Adrenal gland (tissue), 12 donors: ENCODE data around the gene TNRC6C. TPM values are rescaled to one million over a fixed set of nuclear protein-coding genes. Genes with fewer than 3 reads are reported as not detected.

ENCODE experiments used
- DNase-seq, 7 donors: peaks; one replicate each; pipeline ENCODE4 v3.0.0-alpha.2; 2019 to 2020
- H3K27ac ChIP-seq, 5 donors: fragments of 200-600 bp; sonication (generic) in 4 of 5; 1 replicate in 3 of 5; 2 replicates in 2 of 5; pipeline versions ENCODE4 v1.5.1 to v1.8.0; 2016 to 2020; ENCODE audit warnings: mild to moderate bottlenecking in 1 of 5
- H3K27me3 ChIP-seq: fragments of 200-600 bp; 2 replicates; pipeline ENCODE4 v1.8.0; 2021
- H3K36me3 ChIP-seq, 2 donors: fragments of 200-600 bp; replicated peaks in 1 of 2; 1 replicate in 1 of 2; 2 replicates in 1 of 2; pipeline versions ENCODE4 v1.5.1 to v1.8.0; 2018 to 2022
- H3K4me1 ChIP-seq, 2 donors: fragments of 200-600 bp; replicated peaks in 1 of 2; 1 replicate in 1 of 2; 2 replicates in 1 of 2; pipeline versions ENCODE4 v1.5.1 to v1.8.0; 2018 to 2021
- H3K4me3 ChIP-seq, 4 donors: fragments of 200-600 bp; sonication (generic) in 3 of 4; one replicate each; pipeline ENCODE4 v1.5.1; 2016 to 2018
- H3K9me3 ChIP-seq, 3 donors: fragments of 200-600 bp; sonication (generic) in 1 of 3; replicated peaks in 1 of 3; 1 replicate in 2 of 3; 2 replicates in 1 of 3; pipeline versions ENCODE4 v1.5.1 to v1.8.0; 2016 to 2021
- POLR2A ChIP-seq, 2 donors: fragments of 450-650 bp; IDR thresholded peaks; one replicate each; pipeline ENCODE4 v1.6.1; 2017; ENCODE audit warnings: antibody characterized with exemption in 2 of 2, mild to moderate bottlenecking in 2 of 2, moderate library complexity in 1 of 2
- WGBS, 4 donors: extraction: QIAGEN DNeasy Blood & Tissue Kit in 2 of 4; methylation state at CpG; one replicate each; pipeline versions ENCODE4 v1.1.5 to v1.1.7; 2013 to 2017; 5-methylcytosine and 5-hydroxymethylcytosine counted together
- intact Hi-C, 2 donors: fragments of 100-400 bp; cut with DNase I; formaldehyde crosslinking; loops; one replicate each; pipeline versions ENCODE4 v1.14.1 to v1.15.0; 2022 to 2023
- polyA plus RNA-seq, 3 donors: library from polyadenylated mRNA; stranded (reverse); fragments of 200-250 nt in 2 of 3; fragments of 350-450 nt in 1 of 3; fragmentation: Illumina TruSeq in 1 of 3; extraction: RNeasy Lipid Tissue Mini Kit (QIAGEN cat#74804) in 1 of 3; gene quantifications; one replicate each; pipeline ENCODE4 v1.2.3, GENCODE V29; 2013 to 2014
- total RNA-seq, 9 donors: library from RNA; depleted of rRNA in 4 of 9; stranded (reverse); fragments of >200 nt in 4 of 9; fragments of 120-200 nt in 1 of 9; fragmentation: NEBNext Ultra II Directional in 1 of 9; extraction: Animal tissue kit (Norgen Biotek cat#: 25700) in 1 of 9; gene quantifications; one replicate each; pipeline versions ENCODE4 v1.1.0 to v1.2.4, GENCODE V29; 2013 to 2023
- TF ChIP-seq, protein P1 (sequence below), 6 experiments: fragments of 450-650 bp in 4 of 6; fragments of 200-600 bp in 2 of 6; sonication (generic) in 1 of 6; IDR thresholded peaks; 1 replicate in 5 of 6; 2 replicates in 1 of 6; pipeline versions ENCODE4 v1.5.1 to v1.8.0; 2016 to 2021; ENCODE audit warnings: antibody characterized with exemption in 6 of 6, mild to moderate bottlenecking in 2 of 6, moderate library complexity in 1 of 6
- donor health status: healthy with polysubstance abuse.
- donor health status: Bipolar disorder and iron deficiency.
- donor health status: DM: yes; HTN: yes; CAD: no.
- donor health status: DM: no; HTN: no; CAD: no.
- donor health status: DM: no; HTN: no; CAD: no.
- donor health status: DM: yes; HTN: yes; CAD: no.

The TNRC6C gene
- total and polyA plus RNA-seq, 12 donors = 2.8 to 18.7 (median 11.2) TPM

DNA sequence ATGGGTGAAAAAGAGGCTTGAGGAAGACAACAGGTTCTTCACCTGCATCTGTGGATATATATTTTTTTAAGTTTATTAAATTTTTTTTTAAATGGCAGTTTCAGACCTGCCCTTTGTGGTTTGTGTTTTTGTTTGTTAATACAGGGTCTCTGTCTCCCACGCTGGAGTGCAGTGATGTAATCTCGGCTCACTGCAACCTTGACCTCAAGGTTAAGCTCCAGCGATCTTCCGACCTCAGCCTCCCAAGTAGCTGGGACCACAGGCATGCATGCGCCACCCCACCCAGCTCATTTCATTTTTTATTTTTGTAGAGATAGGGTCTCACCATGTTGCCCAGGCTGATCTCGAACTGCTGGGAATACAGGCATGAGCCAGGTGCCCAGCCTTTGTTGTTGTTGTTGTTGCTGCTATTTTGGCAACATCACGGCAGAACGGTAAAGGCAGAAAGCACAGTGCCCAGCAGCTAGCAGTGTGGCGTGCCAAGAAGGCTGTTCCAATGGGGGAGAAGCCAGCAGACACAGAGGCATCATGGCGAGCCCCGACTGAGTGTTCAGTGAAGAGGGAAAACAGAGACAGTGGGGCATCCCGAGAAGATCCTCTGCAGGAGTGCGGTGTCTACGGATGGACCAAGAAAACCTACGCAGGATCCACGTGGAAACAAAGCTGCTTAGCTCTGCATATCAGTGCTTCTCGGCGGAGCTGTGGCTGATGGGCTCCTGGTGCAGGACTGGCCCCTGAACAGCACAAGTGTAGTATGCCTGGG lies 150.4 kb downstream of the TNRC6C start:
- no peaks in the 10 kb centered on the region for H3K4me1 ChIP-seq
- WGBS, 4 donors = 67 to 72% (median 69%) methylated on average over 12 to 18 of the region's 18 CpGs
- H3K36me3 ChIP-seq = peaks cover 0 to 14% of the 10 kb centered on the region in 2 donors
- peak in 1 of 7 donors; percentile 11 for DNase-seq
- H3K27me3 ChIP-seq = peaks cover 5% of the 10 kb centered on the region
- intact Hi-C loops = no loop called here
- H3K9me3 ChIP-seq = no peaks in the 10 kb centered on the region
- TF ChIP-seq, protein P1, sequence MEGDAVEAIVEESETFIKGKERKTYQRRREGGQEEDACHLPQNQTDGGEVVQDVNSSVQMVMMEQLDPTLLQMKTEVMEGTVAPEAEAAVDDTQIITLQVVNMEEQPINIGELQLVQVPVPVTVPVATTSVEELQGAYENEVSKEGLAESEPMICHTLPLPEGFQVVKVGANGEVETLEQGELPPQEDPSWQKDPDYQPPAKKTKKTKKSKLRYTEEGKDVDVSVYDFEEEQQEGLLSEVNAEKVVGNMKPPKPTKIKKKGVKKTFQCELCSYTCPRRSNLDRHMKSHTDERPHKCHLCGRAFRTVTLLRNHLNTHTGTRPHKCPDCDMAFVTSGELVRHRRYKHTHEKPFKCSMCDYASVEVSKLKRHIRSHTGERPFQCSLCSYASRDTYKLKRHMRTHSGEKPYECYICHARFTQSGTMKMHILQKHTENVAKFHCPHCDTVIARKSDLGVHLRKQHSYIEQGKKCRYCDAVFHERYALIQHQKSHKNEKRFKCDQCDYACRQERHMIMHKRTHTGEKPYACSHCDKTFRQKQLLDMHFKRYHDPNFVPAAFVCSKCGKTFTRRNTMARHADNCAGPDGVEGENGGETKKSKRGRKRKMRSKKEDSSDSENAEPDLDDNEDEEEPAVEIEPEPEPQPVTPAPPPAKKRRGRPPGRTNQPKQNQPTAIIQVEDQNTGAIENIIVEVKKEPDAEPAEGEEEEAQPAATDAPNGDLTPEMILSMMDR (IDR thresholded peaks at IDR 0.05) = no peak
- no peak for TF ChIP-seq POLR2A (IDR thresholded peaks at IDR 0.05)
- H3K4me3 ChIP-seq = no peak overlapping the region
- no peak overlapping the region for H3K27ac ChIP-seq

DNA sequence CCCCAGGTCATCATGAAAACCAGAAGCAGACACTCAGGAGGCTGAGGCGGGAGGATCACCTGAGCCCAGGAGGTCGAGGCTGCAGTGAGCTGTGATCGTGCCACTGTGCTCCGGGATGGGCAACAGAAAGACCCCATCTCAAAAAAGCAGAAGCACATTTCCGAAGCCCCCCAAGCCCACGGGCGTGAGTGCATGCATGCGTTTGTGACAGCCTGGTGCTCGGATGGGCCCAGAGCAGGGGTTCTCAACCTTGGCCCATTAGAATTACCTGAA lies 150.9 kb downstream of the TNRC6C start:
- Histone ChIP-seq H3K4me1 (no peaks in the 10 kb centered on the region), H3K4me3 (no peak overlapping the region), H3K9me3 (no peaks in the 10 kb centered on the region), H3K36me3 (peaks cover 0 to 9% of the 10 kb centered on the region in 2 donors), H3K27ac (no peak overlapping the region), H3K27me3 (peaks cover 6% of the 10 kb centered on the region)
- WGBS, 4 donors = 84 to 92% (median 90%) methylated on average over 2 to 9 of the region's 9 CpGs
- TF ChIP-seq, protein P1 (IDR thresholded peaks at IDR 0.05) = no peak
- TF ChIP-seq POLR2A (IDR thresholded peaks at IDR 0.05) = no peak
- intact Hi-C loops = no loop called here
- DNase-seq = peak in 1 of 7 donors; percentile 10

DNA sequence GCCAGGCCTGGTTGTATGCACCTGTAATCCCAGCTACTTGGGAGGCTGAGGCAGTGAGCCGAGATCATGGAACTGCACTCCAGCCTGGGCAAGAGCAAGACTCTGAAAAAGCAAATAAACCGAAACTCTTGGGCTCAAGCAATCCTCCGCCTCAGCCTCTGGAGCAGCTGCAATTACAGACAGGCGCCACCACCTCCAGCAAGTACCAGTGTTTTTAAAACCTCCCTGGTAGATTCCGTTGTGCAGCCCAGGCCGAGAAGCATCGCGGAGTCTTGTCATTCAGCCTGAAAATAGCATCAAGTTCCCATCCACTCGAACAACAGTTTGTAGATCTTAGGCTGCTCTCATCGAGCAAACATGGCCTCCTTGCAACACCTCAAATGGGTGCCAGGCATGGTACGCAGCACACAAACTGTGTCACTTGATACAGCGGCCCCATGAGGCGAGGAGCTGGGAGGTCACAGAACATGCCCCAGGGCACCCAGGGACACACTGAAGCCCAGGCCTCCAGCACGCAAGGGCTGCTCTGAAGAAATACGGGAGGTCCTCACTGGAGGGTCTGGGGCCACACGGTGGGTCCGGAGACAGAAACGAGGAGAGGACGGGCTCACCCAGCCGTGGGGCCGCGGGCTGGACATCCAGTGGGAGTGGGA lies 152.0 kb downstream of the TNRC6C start:
- peak in 1 of 7 donors; percentile 12 for DNase-seq
- WGBS, 4 donors = 79 to 89% (median 86%) methylated on average over 11 to 22 of the region's 22 CpGs
- TF ChIP-seq POLR2A (IDR thresholded peaks at IDR 0.05) = no peak
- TF ChIP-seq, protein P1 (IDR thresholded peaks at IDR 0.05) = no peak
- Histone ChIP-seq H3K36me3 (peaks cover 0 to 4% of the 10 kb centered on the region in 2 donors), H3K27me3 (peaks cover 6% of the 10 kb centered on the region), H3K4me1 (no peaks in the 10 kb centered on the region), H3K4me3 (no peak overlapping the region), H3K27ac (no peak overlapping the region), H3K9me3 (no peaks in the 10 kb centered on the region)
- intact Hi-C loops = loop anchor here (5.0 kb wide), 2 partner anchors 62 to 142 kb away; no protein-coding TSS in a partner anchor

DNA sequence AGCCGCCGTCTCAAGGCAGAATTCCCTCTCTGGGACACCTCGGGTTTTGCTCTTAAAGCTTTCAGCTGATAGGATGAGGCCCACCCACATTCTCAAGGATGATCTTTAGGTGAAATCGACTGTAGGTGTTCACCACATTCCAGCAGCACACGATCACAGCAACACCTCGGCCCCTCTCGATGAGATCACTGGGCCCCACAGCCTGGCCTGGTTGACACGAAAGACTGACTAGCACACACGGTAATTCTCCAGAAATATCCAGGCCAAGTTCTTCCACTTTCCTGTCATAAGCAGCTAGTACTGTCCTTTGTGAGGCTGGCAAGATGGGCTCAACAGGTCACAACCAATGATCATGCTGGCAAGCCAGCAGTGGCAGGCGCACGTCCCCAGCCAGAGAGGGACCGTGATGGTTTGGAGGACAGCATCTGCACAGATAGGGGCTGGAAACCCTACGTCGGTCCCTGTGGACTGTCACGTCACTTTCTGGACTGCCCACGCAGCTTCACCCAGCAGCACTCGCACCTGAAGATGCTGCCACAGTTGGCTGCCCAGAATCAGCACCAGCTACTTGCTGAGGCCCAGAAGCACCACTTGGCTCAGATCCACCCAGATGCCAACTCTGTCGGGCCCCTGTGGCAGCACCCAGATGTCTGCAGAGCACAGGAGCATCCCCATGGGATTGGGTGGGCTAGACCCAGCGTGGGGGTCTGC lies 152.7 kb downstream of the TNRC6C start:
- H3K27ac ChIP-seq = no peak overlapping the region
- peak in 1 of 7 donors; percentile 12 for DNase-seq

More for the DNA sequence above, 152.7 kb downstream of the TNRC6C start:
- Histone ChIP-seq H3K9me3 (no peaks in the 10 kb centered on the region), H3K4me3 (no peak overlapping the region), H3K4me1 (no peaks in the 10 kb centered on the region), H3K36me3 (peaks cover 0 to under 1% of the 10 kb centered on the region in 2 donors), H3K27me3 (peaks cover 6% of the 10 kb centered on the region)
- no peak for TF ChIP-seq POLR2A (IDR thresholded peaks at IDR 0.05)
- TF ChIP-seq, protein P1 (IDR thresholded peaks at IDR 0.05) = no peak
- intact Hi-C loops = loop anchor here (5.0 kb wide), 2 partner anchors 61 to 141 kb away; no protein-coding TSS in a partner anchor
- WGBS, 4 donors = 80 to 84% (median 83%) methylated on average over 9 to 19 of the region's 19 CpGs
